ENCODE results near the gene AP2S1. TPM values are rescaled to one million over a fixed set of nuclear protein-coding genes. Genes with fewer than 3 reads are reported as not detected.
"Not testable (repeated sequence)": the region's sequence is repeated elsewhere in the genome, so short reads cannot be mapped to it uniquely, and the experiment has no call there.

The AP2S1 gene
- polyA plus RNA-seq, 1 donor from 2014 or later: 167 TPM

- TF ChIP-seq MXI1 (conservative IDR thresholded peaks at IDR 0.05; ENCODE audit: poor library complexity, severe bottlenecking) (no peak), RAD21 (conservative IDR thresholded peaks at IDR 0.05) (no peak), POLR2AphosphoS5 (IDR thresholded peaks at IDR 0.05) (no peak), REST (IDR thresholded peaks at IDR 0.05; ENCODE audit: borderline replicate concordance) (no peak), SMC3 (conservative IDR thresholded peaks at IDR 0.05; ENCODE audit: poor library complexity) (no peak), EP300 (conservative IDR thresholded peaks at IDR 0.05; ENCODE audit: poor library complexity, severe bottlenecking) (no peak), TAF1 (IDR thresholded peaks at IDR 0.05; ENCODE audit: low read depth) (no peak), CTCF (IDR thresholded peaks at IDR 0.05; ENCODE audit: poor library complexity, severe bottlenecking) (no peak), EZH2 (IDR thresholded peaks at IDR 0.05; ENCODE audit: borderline replicate concordance, insufficient read depth, low read length, poor library complexity, severe bottlenecking) (no peak)
- no peak overlapping the region for H2AFZ ChIP-seq (ENCODE audit: low read depth, low read length)
- no peaks in the 10 kb centered on the region for H3F3A ChIP-seq (ENCODE audit: insufficient read depth, low read length, poor library complexity, severe bottlenecking)
- H3K79me2 ChIP-seq (replicated peaks; ENCODE audit: insufficient read depth, low read length): no peaks in the 10 kb centered on the region
- H3K27me3 ChIP-seq (ENCODE audit: insufficient read depth, low read depth, low read length): no peaks in the 10 kb centered on the region
- H4K20me1 ChIP-seq (ENCODE audit: insufficient read depth): no peaks in the 10 kb centered on the region
- H3K27ac ChIP-seq (ENCODE audit: low read length): no peak overlapping the region
- no peaks in the 10 kb centered on the region for H3K9me3 ChIP-seq (ENCODE audit: low read length)
- no peak overlapping the region for H3K9ac ChIP-seq (ENCODE audit: low read length)
- no peak overlapping the region for H3K4me2 ChIP-seq (ENCODE audit: low read length)
- no peak overlapping the region for H3K4me3 ChIP-seq (ENCODE audit: low read length)
- no peaks in the 10 kb centered on the region for H3K36me3 ChIP-seq (ENCODE audit: insufficient read depth, low read length)
- no peaks in the 10 kb centered on the region for H3K9me2 ChIP-seq (ENCODE audit: insufficient read depth, low read length)
These were observed 25.5 kb downstream of the AP2S1 start for GRCh38 chr19:46824890-46825730.

GRCh38 chr19:46823049-46823448, 27.6 kb downstream of the AP2S1 start:
- H3K9me2 ChIP-seq (ENCODE audit: insufficient read depth, low read length): no peaks in the 10 kb centered on the region
- H3K27me3 ChIP-seq (ENCODE audit: insufficient read depth, low read depth, low read length): no peaks in the 10 kb centered on the region
- TF ChIP-seq EP300 (conservative IDR thresholded peaks at IDR 0.05; ENCODE audit: poor library complexity, severe bottlenecking) (no peak), TAF1 (IDR thresholded peaks at IDR 0.05; ENCODE audit: low read depth) (no peak), RAD21 (conservative IDR thresholded peaks at IDR 0.05) (no peak), REST (IDR thresholded peaks at IDR 0.05; ENCODE audit: borderline replicate concordance) (no peak), EZH2 (IDR thresholded peaks at IDR 0.05; ENCODE audit: borderline replicate concordance, insufficient read depth, low read length, poor library complexity, severe bottlenecking) (no peak), MXI1 (conservative IDR thresholded peaks at IDR 0.05; ENCODE audit: poor library complexity, severe bottlenecking) (no peak), SMC3 (conservative IDR thresholded peaks at IDR 0.05; ENCODE audit: poor library complexity) (no peak), POLR2AphosphoS5 (IDR thresholded peaks at IDR 0.05) (no peak), CTCF (IDR thresholded peaks at IDR 0.05; ENCODE audit: poor library complexity, severe bottlenecking) (no peak)
- no peaks in the 10 kb centered on the region for H4K20me1 ChIP-seq (ENCODE audit: insufficient read depth)
- H3K4me2 ChIP-seq (ENCODE audit: low read length): no peak overlapping the region
- no peak overlapping the region for H3K9ac ChIP-seq (ENCODE audit: low read length)
- H3K9me3 ChIP-seq (ENCODE audit: low read length): no peaks in the 10 kb centered on the region
- no peak overlapping the region for H3K27ac ChIP-seq (ENCODE audit: low read length)
- no peak overlapping the region for H3K4me3 ChIP-seq (ENCODE audit: low read length)
- no peaks in the 10 kb centered on the region for H3K36me3 ChIP-seq (ENCODE audit: insufficient read depth, low read length)
- H3K79me2 ChIP-seq (replicated peaks; ENCODE audit: insufficient read depth, low read length): no peaks in the 10 kb centered on the region
- H3F3A ChIP-seq (ENCODE audit: insufficient read depth, low read length, poor library complexity, severe bottlenecking): no peaks in the 10 kb centered on the region
- no peak overlapping the region for H2AFZ ChIP-seq (ENCODE audit: low read depth, low read length)

GRCh38 chr19:46822410-46822787, 28.2 kb downstream of the AP2S1 start:
- H3K36me3 ChIP-seq (ENCODE audit: insufficient read depth, low read length); H3K9me2 ChIP-seq (ENCODE audit: insufficient read depth, low read length); H3F3A ChIP-seq (ENCODE audit: insufficient read depth, low read length, poor library complexity, severe bottlenecking); H2AFZ ChIP-seq (ENCODE audit: low read depth, low read length); H3K27ac ChIP-seq (ENCODE audit: low read length); H3K79me2 ChIP-seq (replicated peaks; ENCODE audit: insufficient read depth, low read length); H4K20me1 ChIP-seq (ENCODE audit: insufficient read depth); H3K9ac ChIP-seq (ENCODE audit: low read length); H3K9me3 ChIP-seq (ENCODE audit: low read length); H3K4me3 ChIP-seq (ENCODE audit: low read length); H3K27me3 ChIP-seq (ENCODE audit: insufficient read depth, low read depth, low read length); H3K4me2 ChIP-seq (ENCODE audit: low read length): not testable (repeated sequence)
